ENCODE data around the gene DIP2C. TPM values are rescaled to one million over a fixed set of nuclear protein-coding genes. Genes with fewer than 3 reads are reported as not detected.

DIP2C gene
- total RNA-seq, 2 donors from 2014 or later: 21.1 to 23.8 TPM

GRCh38 chr10:260819-261429 is 428.5 kb downstream of the DIP2C start:
- Histone ChIP-seq H3K27ac (no peak overlapping the region), H3K4me1 (no peaks in the 10 kb centered on the region), H3K27me3 (no peaks in the 10 kb centered on the region), H3K9me3 (no peaks in the 10 kb centered on the region), H3K36me3 (no peaks in the 10 kb centered on the region), H3K4me3 (no peak overlapping the region)
- no peak for TF ChIP-seq CTCF (IDR thresholded peaks at IDR 0.05)
- DNase-seq (ENCODE audit: low spot score): no peak

- no peak for TF ChIP-seq CTCF (IDR thresholded peaks at IDR 0.05)
These were observed 437.4 kb downstream of the DIP2C start for GRCh38 chr10:251982-252582.

GRCh38 chr10:248307-248706 is 441.2 kb downstream of the DIP2C start:
- DNase-seq (ENCODE audit: low spot score): no peak
- no peak for TF ChIP-seq CTCF (IDR thresholded peaks at IDR 0.05)
- Histone ChIP-seq H3K27me3 (no peaks in the 10 kb centered on the region), H3K4me3 (no peak overlapping the region), H3K36me3 (peaks cover 56% of the 10 kb centered on the region), H3K4me1 (no peaks in the 10 kb centered on the region), H3K9me3 (no peaks in the 10 kb centered on the region), H3K27ac (no peak overlapping the region)

More at GRCh38 chr10:251982-252582, 437.4 kb downstream of the DIP2C start:
- no peaks in the 10 kb centered on the region for H3K9me3 ChIP-seq
- H3K36me3 ChIP-seq: peaks cover 53% of the 10 kb centered on the region
- no peak overlapping the region for H3K27ac ChIP-seq
- no peaks in the 10 kb centered on the region for H3K27me3 ChIP-seq
- no peak overlapping the region for H3K4me3 ChIP-seq
- DNase-seq (ENCODE audit: low spot score): no peak
- H3K4me1 ChIP-seq: no peaks in the 10 kb centered on the region

GRCh38 chr10:247480-247879 is 442.0 kb downstream of the DIP2C start:
- DNase-seq (ENCODE audit: low spot score): no peak
- H3K36me3 ChIP-seq: peaks cover 54% of the 10 kb centered on the region
- no peaks in the 10 kb centered on the region for H3K9me3 ChIP-seq
- TF ChIP-seq CTCF (IDR thresholded peaks at IDR 0.05): no peak
- H3K27me3 ChIP-seq: no peaks in the 10 kb centered on the region
- no peak overlapping the region for H3K4me3 ChIP-seq
- H3K27ac ChIP-seq: no peak overlapping the region
- no peaks in the 10 kb centered on the region for H3K4me1 ChIP-seq

GRCh38 chr10:246431-246830 is 443.0 kb downstream of the DIP2C start:
- Histone ChIP-seq H3K27ac (no peak overlapping the region), H3K4me1 (no peaks in the 10 kb centered on the region), H3K9me3 (no peaks in the 10 kb centered on the region), H3K36me3 (peaks cover 59% of the 10 kb centered on the region), H3K4me3 (no peak overlapping the region), H3K27me3 (no peaks in the 10 kb centered on the region)
- DNase-seq (ENCODE audit: low spot score): no peak
- TF ChIP-seq CTCF (IDR thresholded peaks at IDR 0.05): no peak

GRCh38 chr10:244227-244626 is 445.2 kb downstream of the DIP2C start:
- peaks cover 57% of the 10 kb centered on the region for H3K36me3 ChIP-seq
- no peaks in the 10 kb centered on the region for H3K9me3 ChIP-seq
- H3K27me3 ChIP-seq: no peaks in the 10 kb centered on the region
- no peak for TF ChIP-seq CTCF (IDR thresholded peaks at IDR 0.05)
- H3K4me1 ChIP-seq: no peaks in the 10 kb centered on the region
- H3K4me3 ChIP-seq: no peak overlapping the region
- no peak for DNase-seq (ENCODE audit: low spot score)
- H3K27ac ChIP-seq: no peak overlapping the region
